Suprapubic skin (tissue), 4 donors: ENCODE measurements around the gene UNC119B.

Experiments used
- POLR2A ChIP-seq, 2 donors: fragments of 450-650 bp; IDR thresholded peaks; one replicate each; pipeline ENCODE4 v1.6.1; 2017; ENCODE audit warnings: antibody characterized with exemption in 2 of 2, mild to moderate bottlenecking in 2 of 2, moderate library complexity in 2 of 2
- POLR2AphosphoS5 ChIP-seq, 3 donors: sonication (generic); formaldehyde crosslinking; IDR thresholded peaks; one replicate each; pipeline ENCODE4 v1.6.1; 2017; ENCODE audit warnings: antibody characterized with exemption in 3 of 3
- TF ChIP-seq, protein P1 (sequence below), 2 donors: fragments of 200-600 bp in 1 of 2; fragments of 450-650 bp in 1 of 2; sonication (generic) in 1 of 2; IDR thresholded peaks; one replicate each; pipeline ENCODE4 v1.5.1; 2016 to 2019; ENCODE audit warnings: antibody characterized with exemption in 2 of 2, mild to moderate bottlenecking in 1 of 2, moderate library complexity in 1 of 2

DNA sequence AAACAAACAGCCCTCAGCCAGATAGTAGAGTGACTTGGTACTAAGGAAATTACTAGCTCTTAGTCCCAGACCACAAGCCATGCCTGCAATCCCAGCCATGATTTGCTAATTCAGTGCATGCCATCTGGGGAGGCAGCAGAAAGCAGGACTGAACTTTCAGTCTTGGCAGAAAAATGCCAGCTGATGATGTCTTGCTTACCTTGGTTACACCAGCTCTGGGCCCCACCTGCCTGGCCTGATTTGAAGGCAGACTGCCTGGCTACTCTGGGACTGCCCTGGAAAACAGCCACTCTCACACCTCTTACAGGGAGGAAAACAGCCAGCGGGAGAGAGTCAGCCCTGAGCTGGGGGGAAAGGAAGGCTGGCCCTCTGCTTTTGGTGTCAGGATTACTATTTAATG, 4.6 kb upstream of the UNC119B start:
- TF ChIP-seq, protein P1, sequence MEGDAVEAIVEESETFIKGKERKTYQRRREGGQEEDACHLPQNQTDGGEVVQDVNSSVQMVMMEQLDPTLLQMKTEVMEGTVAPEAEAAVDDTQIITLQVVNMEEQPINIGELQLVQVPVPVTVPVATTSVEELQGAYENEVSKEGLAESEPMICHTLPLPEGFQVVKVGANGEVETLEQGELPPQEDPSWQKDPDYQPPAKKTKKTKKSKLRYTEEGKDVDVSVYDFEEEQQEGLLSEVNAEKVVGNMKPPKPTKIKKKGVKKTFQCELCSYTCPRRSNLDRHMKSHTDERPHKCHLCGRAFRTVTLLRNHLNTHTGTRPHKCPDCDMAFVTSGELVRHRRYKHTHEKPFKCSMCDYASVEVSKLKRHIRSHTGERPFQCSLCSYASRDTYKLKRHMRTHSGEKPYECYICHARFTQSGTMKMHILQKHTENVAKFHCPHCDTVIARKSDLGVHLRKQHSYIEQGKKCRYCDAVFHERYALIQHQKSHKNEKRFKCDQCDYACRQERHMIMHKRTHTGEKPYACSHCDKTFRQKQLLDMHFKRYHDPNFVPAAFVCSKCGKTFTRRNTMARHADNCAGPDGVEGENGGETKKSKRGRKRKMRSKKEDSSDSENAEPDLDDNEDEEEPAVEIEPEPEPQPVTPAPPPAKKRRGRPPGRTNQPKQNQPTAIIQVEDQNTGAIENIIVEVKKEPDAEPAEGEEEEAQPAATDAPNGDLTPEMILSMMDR (IDR thresholded peaks at IDR 0.05), result no peak
- TF ChIP-seq POLR2A (IDR thresholded peaks at IDR 0.05) (no peak), POLR2AphosphoS5 (IDR thresholded peaks at IDR 0.05) (no peak)
